NCI-H1694 (cell line): ENCODE measurements around the gene KIF18A.
"Not testable (repeated sequence)": the region's sequence is repeated elsewhere in the genome, so short reads cannot be mapped to it uniquely, and the experiment has no call there.

Experiments
- DNase-seq: peaks from one replicate; lab custom pipeline; 2025; lab: John Stamatoyannopoulos, UW

Gene KIF18A

DNA sequence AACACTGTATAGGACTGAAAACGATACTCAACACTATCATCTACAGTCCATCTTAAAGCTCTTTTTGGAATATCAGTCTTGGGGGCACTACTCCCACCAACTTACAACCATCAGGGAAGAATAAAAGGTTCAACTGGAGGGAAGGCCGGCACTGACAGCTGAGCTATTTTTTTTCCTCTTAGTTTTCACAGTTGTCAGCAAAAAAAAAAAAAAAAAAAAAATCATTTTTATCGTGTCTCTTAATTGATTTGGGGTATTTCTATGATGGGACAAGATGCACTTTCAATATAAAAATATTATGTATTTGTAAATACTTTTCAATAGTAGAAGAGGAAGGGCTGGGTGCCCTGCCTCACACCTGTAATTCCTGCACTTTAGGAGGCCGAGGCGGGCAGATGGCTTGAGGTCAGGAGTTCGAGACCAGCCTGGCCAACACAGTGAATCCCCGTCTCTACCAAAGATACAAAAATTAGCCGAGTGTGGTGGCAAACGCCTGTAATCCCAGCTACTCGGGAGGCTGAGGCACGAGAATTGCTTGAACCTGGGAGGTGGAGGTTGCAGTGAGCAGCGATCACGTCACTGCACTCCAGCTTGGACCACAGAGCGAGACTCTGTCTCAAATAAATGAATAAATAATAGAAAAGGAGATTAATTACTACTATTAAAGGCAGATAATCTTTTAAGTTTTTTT, 1.5 kb downstream of the KIF18A start:
- no peak for DNase-seq

DNA sequence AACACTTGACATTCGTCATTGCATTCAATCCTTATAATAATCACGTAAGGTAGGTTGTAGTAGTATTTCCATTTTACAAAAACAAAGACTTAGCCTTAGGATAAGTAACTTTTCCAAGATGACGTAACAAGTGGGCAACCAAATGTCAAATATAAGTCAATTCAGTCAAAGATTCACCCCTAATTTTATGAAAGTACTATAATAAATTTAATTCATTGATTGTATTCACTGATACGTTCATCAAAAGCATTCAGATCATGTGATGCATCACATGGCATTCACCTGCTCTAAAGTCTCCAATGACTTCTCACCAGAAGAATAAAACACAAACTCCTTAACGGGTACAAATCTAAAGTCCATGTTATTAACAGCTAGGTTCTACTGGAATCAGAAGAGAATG, 2.1 kb downstream of the KIF18A start:
- DNase-seq = no peak

DNA sequence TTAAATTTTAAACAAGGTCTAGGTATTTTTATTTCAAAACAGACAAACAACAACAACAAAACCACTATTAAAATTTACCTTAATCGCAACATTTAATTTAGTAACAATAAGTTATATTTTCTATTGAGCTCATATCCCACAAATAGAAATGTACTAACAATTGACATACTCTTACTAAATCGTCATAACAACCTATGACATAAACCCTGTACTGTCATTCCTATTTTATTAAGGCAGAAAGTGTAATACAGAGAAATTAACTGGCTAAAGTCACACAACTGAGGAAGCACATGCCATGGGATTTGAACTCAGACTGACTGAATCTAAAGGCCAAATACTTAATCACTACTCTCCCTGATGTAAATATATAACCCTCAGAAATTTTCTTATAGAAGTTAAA, 3.0 kb downstream of the KIF18A start:
- no peak for DNase-seq

DNA sequence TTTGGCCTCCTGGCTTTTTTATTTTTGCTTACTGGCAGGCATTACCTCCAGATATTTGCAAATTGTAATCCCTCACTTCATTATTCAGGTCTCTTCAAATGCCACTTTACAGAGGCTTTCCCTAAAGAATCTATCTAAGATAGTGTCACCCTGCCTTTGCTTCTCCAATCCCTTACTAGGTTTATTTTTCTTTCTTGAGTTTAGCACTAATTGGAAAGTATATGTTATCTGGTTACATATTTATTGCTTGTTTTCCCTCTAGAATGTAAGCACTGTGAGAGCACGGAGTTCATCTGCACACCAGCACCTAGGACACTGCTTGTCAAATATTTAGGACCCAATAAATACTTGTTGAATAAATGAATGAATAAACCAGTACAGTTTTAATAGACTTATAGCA, 3.5 kb downstream of the KIF18A start:
- DNase-seq = no peak

DNA sequence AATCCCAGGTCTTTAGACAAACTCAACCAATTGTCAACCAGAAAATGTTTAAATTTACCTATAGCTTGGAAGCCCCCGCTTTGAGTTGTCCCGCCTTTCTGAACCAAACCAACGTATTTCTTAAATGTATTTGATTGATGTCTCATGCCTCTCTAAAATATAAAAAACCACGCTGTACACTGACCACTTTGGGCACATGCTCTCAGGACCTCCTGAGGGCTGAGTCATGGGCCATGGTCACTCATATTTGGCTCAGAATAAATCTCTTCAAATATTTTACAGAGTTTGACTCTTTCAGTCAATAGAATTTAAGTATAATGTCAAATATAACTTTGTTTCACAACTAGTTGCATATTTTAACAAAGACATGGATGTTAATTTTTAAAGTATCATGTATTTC, 5.7 kb downstream of the KIF18A start:
- not testable (repeated sequence) for DNase-seq

DNA sequence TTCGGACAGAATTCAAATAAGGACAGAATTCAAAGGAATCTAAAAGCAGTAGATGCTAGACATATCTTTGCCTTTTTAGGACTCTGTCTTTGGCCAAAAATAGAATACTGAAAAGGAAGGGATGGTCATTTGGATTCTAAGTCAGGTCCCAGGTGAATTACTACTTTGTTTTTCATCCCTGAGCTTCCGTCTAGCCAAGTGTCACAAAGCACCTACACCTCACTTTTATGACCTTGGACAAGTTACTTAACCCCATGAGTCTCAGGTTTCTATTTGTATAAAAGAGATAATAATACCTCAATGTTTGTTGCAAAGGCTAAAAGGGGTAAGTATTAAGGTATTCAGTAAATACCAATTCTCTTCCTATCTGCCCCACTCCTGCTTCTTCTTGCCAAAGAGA, 7.3 kb downstream of the KIF18A start:
- no peak for DNase-seq

DNA sequence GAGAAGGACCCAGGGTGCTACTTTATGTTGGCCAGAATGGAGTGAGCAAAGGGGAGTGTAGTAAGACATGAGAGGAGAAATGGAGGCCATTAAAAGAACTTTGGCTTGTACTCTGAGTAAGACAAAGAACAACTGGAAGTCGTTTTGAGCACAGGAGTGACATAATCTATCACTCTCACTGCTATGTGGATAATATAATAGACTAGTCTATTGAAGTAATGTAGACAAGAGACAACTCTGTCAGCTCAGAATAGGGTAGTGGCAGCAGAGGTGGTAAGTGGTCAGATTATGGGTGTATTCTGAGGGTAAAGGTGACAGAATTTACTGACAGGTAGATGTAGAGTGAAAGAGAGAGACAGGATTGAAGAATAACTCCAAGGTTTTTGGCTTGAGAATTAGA, 8.2 kb downstream of the KIF18A start:
- no peak for DNase-seq

DNA sequence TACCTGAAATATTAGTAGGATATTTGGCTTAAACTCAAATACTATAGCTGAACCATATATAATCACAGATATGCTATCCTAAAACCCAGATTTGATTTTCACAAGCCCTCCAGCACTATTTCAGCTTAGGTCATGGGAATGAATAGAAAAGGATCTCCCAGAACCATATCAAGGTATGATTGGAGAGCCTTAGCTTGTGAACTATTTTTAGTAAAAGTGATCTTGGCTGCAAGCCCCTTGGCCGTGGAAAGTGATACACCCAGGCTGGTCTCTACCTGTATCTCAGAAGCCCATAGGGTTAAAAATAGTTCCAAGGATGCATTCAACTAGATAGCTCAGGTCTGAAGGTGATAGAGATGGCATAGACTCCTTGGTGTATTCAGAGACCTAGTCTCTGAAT, 9.7 kb downstream of the KIF18A start:
- no peak for DNase-seq

DNA sequence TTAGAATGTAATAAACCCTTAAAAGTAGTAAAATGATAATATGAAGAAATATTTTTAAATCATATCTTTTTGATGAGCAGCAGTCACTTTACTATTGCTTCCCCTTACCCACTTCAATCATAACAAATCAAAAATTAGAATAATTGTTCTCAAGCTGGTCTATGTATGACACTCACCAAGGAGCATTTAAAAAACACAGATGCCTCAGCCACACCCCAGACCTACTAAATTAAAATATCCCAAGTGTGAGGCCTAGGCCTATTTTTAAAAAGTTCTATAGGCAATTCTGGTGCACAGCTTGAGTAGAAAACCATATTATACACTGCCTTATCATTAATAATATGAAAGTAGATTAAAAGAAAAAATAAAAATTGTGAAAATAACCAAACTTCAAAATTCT, 15.2 kb downstream of the KIF18A start:
- DNase-seq = no peak

DNA sequence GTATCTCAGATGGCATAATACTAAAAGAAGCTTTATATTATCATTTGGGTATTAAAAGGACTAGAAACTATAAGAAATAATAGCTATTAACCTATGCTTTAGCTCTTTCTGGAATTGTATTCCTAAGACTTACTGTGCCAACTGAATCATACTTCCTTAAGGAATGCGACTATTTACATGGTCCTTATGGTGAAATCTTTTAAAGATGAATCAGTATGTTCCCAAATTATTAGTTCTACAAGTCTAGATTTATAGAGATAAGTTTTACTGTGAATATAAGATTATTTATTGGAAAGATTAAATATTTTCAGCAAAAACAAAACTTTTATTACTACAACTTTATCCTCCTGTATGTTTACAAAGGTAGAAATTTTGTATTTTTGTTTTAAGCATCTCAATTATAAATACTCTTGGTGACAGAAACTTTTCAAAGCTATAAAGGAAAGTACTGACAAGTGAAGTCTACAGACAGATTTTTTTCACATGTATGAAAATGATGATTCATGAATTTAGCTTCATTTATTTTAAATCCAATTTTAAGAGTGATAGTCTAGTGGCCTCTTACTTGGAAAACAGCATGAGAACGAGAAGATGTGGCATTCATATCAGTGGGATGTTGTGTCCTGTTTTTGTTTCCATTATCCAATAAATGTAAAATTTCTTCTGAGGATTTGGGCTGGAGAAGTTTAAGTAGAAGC, 17.8 kb downstream of the KIF18A start:
- no peak for DNase-seq

DNA sequence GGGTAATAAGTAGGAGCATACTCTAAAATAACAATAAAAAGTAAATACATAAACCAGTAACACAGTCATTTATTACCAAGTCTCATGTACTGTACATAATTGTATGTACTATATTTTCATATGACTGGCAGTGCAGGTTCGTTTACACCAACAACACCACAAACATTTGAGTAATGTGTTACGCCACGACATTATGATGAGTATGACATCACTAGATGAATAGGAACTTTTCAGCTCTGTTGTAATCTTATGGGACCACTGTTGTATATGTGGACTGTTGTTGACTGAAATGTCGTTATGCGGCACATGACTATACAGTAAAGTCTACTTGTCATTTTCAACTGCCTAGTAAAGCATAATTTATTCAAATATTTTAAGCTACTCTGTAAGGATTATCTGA, 18.6 kb downstream of the KIF18A start:
- DNase-seq = no peak

DNA sequence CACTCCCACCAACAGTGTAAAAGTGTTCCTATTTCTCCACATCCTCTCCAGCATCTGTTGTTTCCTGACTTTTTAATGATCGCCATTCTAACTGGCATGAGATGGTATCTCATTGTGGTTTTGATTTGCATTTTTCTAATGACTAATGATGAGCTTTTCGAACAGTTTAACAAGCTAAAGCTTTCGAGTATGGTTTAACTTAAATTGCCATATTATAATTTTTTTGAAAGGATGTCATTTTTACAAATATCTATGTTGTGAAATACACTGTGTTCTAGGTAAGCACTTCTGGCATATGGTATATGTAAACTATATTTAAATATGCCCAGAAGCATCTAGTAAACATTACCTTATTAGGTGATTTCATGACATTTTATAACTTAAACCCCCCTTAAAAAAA, 20.3 kb downstream of the KIF18A start:
- not testable (repeated sequence) for DNase-seq

DNA sequence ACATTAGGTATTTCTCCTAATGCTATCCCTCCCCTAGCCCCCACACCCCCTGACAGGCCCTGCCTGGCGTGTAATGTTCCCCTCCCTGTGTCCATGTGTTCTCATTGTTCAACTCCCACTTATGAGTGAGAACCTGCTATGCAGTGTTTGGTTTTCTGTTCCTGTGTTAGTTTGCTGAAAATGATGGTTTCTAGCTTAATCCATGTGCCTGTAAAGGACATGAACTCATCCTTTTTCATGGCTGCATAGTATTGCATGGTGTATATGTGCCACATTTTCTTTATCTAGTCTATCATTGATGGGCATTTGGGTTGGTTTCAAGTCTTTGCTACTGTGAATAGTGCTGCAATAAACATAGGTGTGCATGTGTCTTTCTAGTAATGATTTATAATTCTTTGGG, 20.8 kb downstream of the KIF18A start:
- not testable (repeated sequence) for DNase-seq

DNA sequence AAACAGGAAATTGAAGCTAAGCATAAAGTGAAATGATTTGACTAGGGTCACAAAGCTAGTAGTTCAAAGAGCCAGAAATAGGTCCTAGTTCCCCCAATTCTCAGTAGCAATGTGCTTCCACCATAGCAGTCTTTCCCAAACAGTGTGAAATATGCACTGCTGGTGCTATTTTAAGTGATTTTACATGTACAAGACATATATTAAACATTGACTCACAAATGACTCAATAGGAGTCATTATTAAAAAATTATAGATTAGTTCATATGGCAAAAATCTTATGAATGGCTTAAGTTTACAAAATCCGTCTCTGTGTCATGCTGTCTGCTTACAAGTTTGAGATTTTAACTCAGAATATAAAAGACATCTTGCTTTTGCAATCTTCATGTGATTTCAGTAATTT, 21.4 kb downstream of the KIF18A start:
- no peak for DNase-seq

DNA sequence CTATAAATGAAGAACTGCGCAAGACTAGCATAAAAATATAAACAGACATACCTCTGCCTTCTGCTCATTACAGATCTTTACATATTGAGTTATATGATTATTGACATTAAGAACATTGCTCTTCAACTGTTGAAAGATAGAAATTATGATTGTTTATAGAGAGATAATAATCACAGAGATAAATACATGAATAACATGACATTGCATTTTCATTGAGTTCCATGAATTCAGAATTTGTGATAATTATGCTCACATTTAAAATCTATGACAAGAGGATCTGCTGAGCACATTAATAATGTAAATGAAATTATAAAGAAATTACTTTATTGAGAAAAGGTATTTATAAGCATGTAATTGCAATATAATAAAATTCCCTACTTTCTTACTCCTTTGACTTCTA, 24.8 kb downstream of the KIF18A start:
- DNase-seq = no peak

DNA sequence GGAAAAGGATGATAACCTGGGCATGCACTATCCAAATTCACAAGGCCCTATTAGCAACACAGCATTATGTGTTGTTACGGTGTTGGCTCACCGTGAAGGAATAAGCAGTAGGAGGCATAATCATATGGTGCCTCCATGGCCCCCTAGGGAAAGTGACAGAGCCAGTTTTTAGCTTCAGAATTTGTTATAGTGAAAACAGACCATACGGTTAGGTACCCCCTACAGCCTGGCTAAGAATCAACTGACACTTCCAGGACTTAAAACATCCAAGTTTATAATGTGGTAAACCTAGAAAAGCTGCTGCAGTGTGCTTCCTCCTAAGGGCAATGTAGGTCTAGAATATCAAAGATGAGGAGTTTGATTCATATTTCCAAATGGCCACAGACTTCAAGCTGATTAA, 30.4 kb downstream of the KIF18A start:
- no peak for DNase-seq

DNA sequence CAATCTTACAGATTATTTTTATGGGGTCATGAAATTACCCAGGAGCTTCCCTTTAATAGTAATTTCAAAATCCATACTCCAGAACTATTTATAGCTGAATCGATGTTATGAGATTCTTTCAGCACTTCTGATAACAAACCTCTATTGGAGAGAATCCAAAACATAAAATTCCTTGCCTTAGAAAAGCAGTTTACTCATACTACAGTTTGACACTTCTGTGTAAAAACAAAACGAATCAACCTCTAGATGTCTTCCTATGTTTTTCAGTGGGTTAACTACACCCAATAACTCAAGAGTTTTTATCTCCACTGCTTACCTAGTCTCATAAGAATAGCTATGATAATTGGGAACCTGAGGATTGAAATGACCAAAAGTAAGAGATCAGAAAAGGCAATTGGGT, 35.6 kb downstream of the KIF18A start:
- no peak for DNase-seq

DNA sequence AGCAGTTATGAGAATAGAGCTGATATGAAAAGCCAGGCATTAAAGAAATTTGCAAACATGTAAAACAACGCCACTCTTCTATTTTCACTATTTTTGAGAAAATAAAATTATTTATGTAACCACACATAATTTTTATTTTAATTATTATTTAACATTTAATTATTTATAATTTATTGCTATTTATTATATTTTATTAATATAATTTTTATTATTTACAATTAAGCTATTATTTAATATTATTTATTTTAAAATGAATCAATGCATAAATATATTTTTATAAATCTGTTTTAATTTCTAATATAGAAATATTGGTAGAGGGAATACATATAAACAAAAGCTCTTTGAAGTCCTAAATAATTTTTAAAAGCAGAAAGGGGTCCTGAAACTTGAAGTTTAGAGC, 36.7 kb downstream of the KIF18A start:
- DNase-seq = no peak

DNA sequence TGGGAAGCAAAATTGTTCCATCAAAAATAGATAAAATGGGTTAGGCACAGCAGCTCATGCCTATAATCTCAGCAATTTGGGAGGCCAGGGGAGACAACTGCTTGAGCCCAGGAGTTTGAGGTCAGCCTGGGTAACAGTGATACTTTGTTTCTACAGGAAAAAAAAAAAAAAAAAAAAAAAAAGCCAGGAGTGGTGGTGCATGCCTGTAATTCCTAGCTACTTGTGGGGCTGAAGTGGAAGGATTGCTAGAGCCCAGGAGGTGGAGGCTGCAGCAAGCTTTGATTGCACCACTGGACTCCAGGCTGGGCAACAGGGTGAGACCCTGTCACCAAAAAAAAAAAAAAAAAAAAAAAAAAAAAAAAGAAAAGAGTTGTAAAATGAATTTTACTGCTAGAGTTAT, 49.6 kb downstream of the KIF18A start:
- no peak for DNase-seq

DNA sequence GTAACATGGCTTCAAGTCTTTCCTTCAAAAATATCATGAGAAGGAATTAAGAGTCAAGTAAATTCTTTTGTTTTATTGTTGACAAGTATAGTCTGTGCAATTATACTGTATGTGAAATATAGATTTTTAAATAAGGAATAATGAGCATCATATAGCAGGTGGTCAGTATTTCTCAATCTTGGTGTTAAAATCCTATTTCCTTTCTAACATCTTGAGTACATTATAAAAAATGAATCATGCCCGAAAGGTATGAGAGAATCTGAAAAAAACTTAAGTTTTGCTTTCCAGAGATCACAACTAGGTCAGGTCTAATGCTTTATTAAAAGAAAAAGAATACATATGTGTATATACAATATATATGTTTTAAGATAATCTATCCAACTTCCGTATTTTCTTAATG, 53.1 kb downstream of the KIF18A start:
- DNase-seq = no peak

DNA sequence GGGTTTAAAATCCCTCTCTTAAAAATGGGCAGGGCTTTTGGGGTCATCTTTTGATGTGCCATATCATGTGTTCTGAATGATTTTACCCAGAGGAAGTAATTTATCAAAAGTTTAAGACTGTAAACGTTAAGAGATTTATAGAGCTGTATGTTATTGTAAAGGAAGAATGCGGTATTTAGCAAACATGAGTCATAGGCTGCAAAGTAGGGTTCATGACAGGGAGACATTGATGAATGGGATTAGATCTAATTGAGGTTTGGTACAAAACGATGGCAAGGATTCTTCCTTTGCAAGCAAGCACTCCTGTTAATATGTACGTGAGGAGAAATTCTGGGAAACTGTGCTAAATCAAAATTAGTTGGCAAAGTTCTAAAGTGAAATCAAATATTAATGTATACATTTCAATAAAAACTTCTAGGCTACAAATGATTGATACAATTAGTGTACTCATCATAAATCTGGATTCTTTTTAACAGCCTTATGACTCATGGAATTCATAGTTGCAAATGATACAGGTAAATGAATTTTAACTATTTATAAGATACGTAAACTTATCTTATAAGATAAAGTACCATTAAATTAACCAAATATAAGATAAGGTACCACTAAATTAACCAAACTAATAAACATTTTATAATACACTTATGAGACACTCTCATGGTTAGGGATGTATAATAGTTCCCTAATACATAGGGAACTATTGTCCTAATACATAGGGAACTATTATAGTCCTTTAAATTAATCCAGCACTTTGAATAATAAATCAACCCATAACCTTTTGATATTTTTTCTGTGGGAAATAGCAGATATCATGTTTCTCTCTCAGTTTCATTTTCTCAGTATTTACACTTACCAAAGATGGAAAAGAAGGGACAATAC, 58.4 kb downstream of the KIF18A start:
- DNase-seq = no peak

DNA sequence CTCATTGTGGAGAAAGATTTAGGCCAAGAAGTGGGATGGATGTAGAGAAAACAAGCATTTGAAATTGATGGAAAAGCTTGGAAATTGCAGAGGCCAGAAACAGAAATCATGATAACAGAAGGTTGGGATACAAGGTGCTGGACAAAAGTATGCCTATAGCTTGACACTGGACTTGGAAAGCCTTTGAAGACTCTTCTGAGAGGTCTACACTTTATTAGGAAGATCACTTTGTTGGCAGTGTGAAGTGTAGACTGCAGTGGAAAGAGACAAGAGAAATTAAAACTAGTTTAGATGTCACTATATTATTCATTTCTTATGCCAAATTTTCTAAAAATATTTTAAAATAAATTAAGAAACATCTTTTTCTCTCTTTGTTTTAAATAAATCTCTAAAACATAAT, 59.1 kb downstream of the KIF18A start:
- no peak for DNase-seq
